GM19193 (cell line): ENCODE results near the gene IFNGR2.
A peak's percentile ranks its signal among the peaks of the same experiment; 100 is the strongest.

Source experiments
- POLR2A ChIP-seq: IDR thresholded peaks from 4 replicates; pipeline ENCODE4 v1.6.1; 2011; ENCODE audit not compliant: insufficient read depth, insufficient read length; ENCODE audit errors: extremely low read depth

Gene IFNGR2

GRCh38 chr21:33403128-33403785, at the start of gene IFNGR2:
TSS of gene IFNGR2 (plus strand) at chr21:33403413. CDS start at chr21:33403544, 131 bp downstream.
- TF ChIP-seq POLR2A, result peak; percentile 43

GRCh38 chr21:33355355-33355754, 47.9 kb upstream of the IFNGR2 start:
- TF ChIP-seq POLR2A, result no peak

GRCh38 chr21:33355996-33356395, 47.2 kb upstream of the IFNGR2 start:
- TF ChIP-seq POLR2A, result no peak

GRCh38 chr21:33357177-33357576, 46.0 kb upstream of the IFNGR2 start:
- no peak for TF ChIP-seq POLR2A

GRCh38 chr21:33359446-33359845, 43.8 kb upstream of the IFNGR2 start:
- TF ChIP-seq POLR2A, result no peak

- TF ChIP-seq POLR2A, result no peak
Measured at GRCh38 chr21:33360281-33360680, 42.9 kb upstream of the IFNGR2 start.

- TF ChIP-seq POLR2A, result no peak
Measured at GRCh38 chr21:33360881-33361602, 42.2 kb upstream of the IFNGR2 start.

GRCh38 chr21:33362044-33362555, 41.1 kb upstream of the IFNGR2 start:
- peak; percentile 72 for TF ChIP-seq POLR2A

- TF ChIP-seq POLR2A, result no peak
Measured at GRCh38 chr21:33364830-33365229, 38.4 kb upstream of the IFNGR2 start.

- TF ChIP-seq POLR2A, result no peak
Measured at GRCh38 chr21:33367309-33367973, 35.8 kb upstream of the IFNGR2 start.

- no peak for TF ChIP-seq POLR2A
Measured at GRCh38 chr21:33368124-33368523, 35.1 kb upstream of the IFNGR2 start.

- TF ChIP-seq POLR2A, result no peak
Measured at GRCh38 chr21:33368576-33368975, 34.6 kb upstream of the IFNGR2 start.

GRCh38 chr21:33369586-33369985, 33.6 kb upstream of the IFNGR2 start:
- TF ChIP-seq POLR2A, result no peak

- no peak for TF ChIP-seq POLR2A
Measured at GRCh38 chr21:33370305-33370704, 32.9 kb upstream of the IFNGR2 start.

GRCh38 chr21:33371366-33371765, 31.8 kb upstream of the IFNGR2 start:
- TF ChIP-seq POLR2A, result no peak

- TF ChIP-seq POLR2A, result no peak
Measured at GRCh38 chr21:33372582-33372981, 30.6 kb upstream of the IFNGR2 start.

- no peak for TF ChIP-seq POLR2A
Measured at GRCh38 chr21:33373451-33373850, 29.8 kb upstream of the IFNGR2 start.

GRCh38 chr21:33374080-33374449, 29.1 kb upstream of the IFNGR2 start:
- no peak for TF ChIP-seq POLR2A
